Measurements from ENCODE around the gene SPSB3. TPM values are rescaled to one million over a fixed set of nuclear protein-coding genes. Genes with fewer than 3 reads are reported as not detected.
"Not testable (repeated sequence)": the region's sequence is repeated elsewhere in the genome, so short reads cannot be mapped to it uniquely, and the experiment has no call there.

The SPSB3 gene
- total RNA-seq, 1 experiment from 2014 or later: 12.4 TPM

DNA sequence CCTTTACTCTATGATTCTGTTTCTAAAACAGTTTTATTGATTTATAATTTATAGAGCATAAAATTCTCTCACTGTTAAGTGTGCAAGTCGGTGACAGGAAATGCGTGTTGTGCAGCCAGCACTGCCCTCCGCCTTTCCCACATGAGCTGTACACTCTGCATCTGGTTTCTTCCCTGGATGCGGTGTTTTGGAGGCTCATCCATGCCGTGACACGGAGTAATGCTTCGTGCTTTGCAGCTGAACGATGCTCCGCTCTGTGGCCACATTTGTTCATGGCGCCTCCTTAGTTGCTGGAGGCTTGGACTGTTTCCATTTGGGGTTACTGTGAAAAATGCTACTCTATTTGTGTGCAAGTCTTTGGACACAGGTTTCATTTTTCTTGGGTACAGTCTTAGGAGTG lies 18.3 kb upstream of the SPSB3 start:
- Histone ChIP-seq H3K9me3 (replicated peaks) (peaks cover 4% of the 10 kb centered on the region; the same call in 1 of the 2 replicates), H3K4me3 (no peak overlapping the region), H3K27me3 (no peaks in the 10 kb centered on the region), H3K36me3 (no peaks in the 10 kb centered on the region), H3K27ac (no peak overlapping the region), H3K4me1 (no peaks in the 10 kb centered on the region)
- no peak for DNase-seq

GRCh38 chr16:1799263-1799662 lies 16.9 kb upstream of the SPSB3 start:
- H3K27ac ChIP-seq; H3K4me1 ChIP-seq; H3K27me3 ChIP-seq; DNase-seq; H3K36me3 ChIP-seq; H3K4me3 ChIP-seq; H3K9me3 ChIP-seq (replicated peaks): not testable (repeated sequence)

- no peak overlapping the region for H3K27ac ChIP-seq
- no peak overlapping the region for H3K4me3 ChIP-seq
- H3K9me3 ChIP-seq (replicated peaks): peaks cover 4% of the 10 kb centered on the region; the same call in 1 of the 2 replicates
- H3K36me3 ChIP-seq: no peaks in the 10 kb centered on the region
- DNase-seq: peak in 1 of 2 experiments; percentile 18
- H3K27me3 ChIP-seq: no peaks in the 10 kb centered on the region
- peaks cover 9% of the 10 kb centered on the region; the same call in 1 of the 2 replicates for H3K4me1 ChIP-seq
These were observed 12.7 kb upstream of the SPSB3 start for GRCh38 chr16:1794908-1795666.

DNA sequence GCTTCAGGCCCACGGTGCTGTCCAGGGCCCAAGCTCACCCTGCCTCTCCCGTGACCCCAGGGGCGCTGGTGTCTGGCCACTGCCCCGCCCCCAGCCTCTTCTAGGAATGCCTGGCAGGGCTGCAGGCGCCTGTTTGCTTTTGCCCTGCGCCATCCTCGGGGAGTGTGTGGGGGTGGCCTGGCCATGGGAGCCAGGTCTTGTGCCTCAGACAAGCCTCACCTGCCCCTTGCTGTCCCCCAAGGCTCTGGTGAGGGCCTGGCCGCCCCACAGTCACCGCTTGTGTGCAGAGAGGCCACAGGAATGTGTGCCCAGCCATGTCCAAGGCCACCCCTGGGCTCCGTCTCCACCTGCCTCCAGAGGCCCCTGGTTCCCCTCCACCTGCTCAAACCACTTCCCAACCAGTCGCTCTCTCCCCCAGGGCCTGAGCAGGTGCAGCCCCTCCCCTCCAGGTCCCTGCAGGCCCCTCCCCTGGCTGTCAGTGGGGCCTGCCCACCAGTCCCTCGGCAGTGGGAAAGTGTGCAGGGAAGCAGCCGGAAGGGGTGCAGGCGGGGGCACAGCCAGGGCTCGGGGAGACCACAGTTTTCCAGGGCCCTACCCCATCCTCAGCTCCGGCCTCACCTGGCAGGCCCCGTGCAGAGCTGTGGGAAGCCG lies 12.0 kb upstream of the SPSB3 start:
- H3K4me1 ChIP-seq: peaks cover 9% of the 10 kb centered on the region; the same call in 1 of the 2 replicates
- H3K9me3 ChIP-seq (replicated peaks): peaks cover 4% of the 10 kb centered on the region; the same call in 1 of the 2 replicates
- peak in 1 of 2 experiments; percentile 20 for DNase-seq
- H3K36me3 ChIP-seq: peaks cover under 1% of the 10 kb centered on the region; the same call in 1 of the 2 replicates
- H3K4me3 ChIP-seq: no peak overlapping the region
- H3K27me3 ChIP-seq: no peaks in the 10 kb centered on the region
- no peak overlapping the region for H3K27ac ChIP-seq

GRCh38 chr16:1793578-1794220 lies 11.3 kb upstream of the SPSB3 start, which contains the start of gene IGFALS:
Gene IGFALS (minus strand): TSS chr16:1793705. CDS start chr16:1793652, 53 bp downstream.
- H3K4me3 ChIP-seq: no peak within 1 kb of the TSS
- H3K9me3 ChIP-seq (replicated peaks): peaks cover 4% of the 10 kb centered on the region; the same call in 1 of the 2 replicates
- H3K27me3 ChIP-seq: no peaks in the 10 kb centered on the region
- peaks cover 9% of the 10 kb centered on the region; the same call in 1 of the 2 replicates for H3K4me1 ChIP-seq
- peaks cover 3% of the 10 kb centered on the region; the same call in 1 of the 2 replicates for H3K36me3 ChIP-seq
- H3K27ac ChIP-seq: no peak within 1 kb of the TSS
- no peak for DNase-seq

GRCh38 chr16:1792836-1793577 lies 10.6 kb upstream of the SPSB3 start:
- Histone ChIP-seq H3K4me3 (no peak overlapping the region), H3K27me3 (no peaks in the 10 kb centered on the region), H3K4me1 (peaks cover 9% of the 10 kb centered on the region; the same call in 1 of the 2 replicates), H3K9me3 (replicated peaks) (peaks cover 3% of the 10 kb centered on the region; the same call in 1 of the 2 replicates), H3K27ac (no peak overlapping the region), H3K36me3 (peaks cover 3% of the 10 kb centered on the region; the same call in 1 of the 2 replicates)
- DNase-seq: no peak

GRCh38 chr16:1791943-1792812 lies 9.8 kb upstream of the SPSB3 start:
- no peak for DNase-seq

DNA sequence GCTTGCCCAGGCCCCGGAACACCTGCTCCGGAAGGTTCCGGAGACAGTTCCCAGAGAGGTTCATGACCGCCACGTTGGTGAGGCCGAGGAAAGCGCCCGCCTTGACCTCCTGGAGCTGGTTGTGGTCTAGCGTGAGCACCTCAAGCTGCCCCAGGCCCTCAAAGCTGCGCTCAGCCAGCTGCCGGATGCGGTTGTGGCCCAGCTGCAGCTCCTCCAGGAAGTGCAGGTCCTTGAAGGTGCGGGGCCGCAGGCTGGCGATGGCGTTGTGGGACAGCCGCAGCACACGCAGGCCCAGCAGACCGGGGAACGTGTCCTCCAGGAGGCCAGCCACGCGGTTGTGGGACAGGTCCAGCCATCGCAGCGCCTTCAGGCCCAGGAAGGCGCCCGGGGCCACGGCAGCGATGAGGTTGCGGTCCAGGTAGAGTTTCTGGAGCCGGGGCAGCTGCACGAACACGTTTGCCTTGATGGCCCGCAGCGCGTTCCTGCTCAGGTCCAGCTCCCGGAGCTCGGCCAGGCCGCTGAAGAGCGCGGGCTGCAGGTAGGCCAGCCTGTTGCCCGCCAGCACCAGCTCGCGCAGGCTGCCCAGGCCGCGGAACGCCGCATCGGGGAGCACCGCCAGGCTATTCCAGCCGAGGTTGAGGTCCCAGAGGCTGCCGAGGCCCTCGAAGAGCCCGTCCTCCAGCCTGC lies 9.0 kb upstream of the SPSB3 start:
- Histone ChIP-seq H3K36me3 (peaks cover 3% of the 10 kb centered on the region), H3K4me3 (no peak overlapping the region), H3K4me1 (peaks cover 9% of the 10 kb centered on the region; the same call in 1 of the 2 replicates), H3K27ac (no peak overlapping the region), H3K27me3 (no peaks in the 10 kb centered on the region), H3K9me3 (replicated peaks) (no peaks in the 10 kb centered on the region)
- no peak for DNase-seq

More at GRCh38 chr16:1791943-1792812, 9.8 kb upstream of the SPSB3 start:
- H3K4me1 ChIP-seq: peaks cover 9% of the 10 kb centered on the region; the same call in 1 of the 2 replicates
- H3K9me3 ChIP-seq (replicated peaks): no peaks in the 10 kb centered on the region
- no peaks in the 10 kb centered on the region for H3K27me3 ChIP-seq
- H3K4me3 ChIP-seq: no peak overlapping the region
- H3K36me3 ChIP-seq: peaks cover 3% of the 10 kb centered on the region; the same call in 1 of the 2 replicates
- H3K27ac ChIP-seq: no peak overlapping the region

DNA sequence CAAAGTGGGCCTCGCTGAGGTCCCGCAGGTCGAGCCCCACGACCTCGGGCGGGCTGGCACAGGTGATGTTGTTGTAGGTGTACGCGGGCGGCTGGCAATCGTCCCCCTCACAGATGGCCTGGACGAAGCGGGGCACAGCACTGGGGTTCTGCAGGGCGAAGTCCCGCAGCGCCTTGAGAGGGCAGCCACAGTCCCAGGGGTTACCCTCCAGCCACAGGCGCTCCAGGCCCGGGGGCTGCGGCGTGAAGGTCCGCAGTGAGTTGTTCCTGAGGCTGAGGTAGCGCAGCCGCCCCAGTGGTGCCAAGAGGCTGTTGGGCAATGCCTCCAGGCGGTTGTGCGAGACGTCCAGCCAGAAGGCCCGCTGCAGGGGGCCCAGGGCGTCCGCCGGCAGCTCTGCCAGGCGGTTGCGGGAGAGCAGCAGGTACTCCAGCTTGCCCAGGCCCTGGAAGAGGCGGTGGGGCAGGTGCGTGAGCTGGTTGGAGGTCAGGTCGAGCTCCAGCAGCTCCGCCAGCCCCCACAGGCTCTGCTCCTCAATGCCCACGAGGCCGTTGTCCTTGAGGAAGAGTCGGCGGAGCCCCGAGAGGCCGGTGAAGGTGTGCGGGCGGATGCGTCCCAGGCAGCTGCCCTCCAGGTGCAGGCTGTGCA lies 8.4 kb upstream of the SPSB3 start:
- peaks cover 9% of the 10 kb centered on the region; the same call in 1 of the 2 replicates for H3K4me1 ChIP-seq
- H3K27ac ChIP-seq: no peak overlapping the region
- no peak for DNase-seq
- no peaks in the 10 kb centered on the region for H3K9me3 ChIP-seq (replicated peaks)
- no peak overlapping the region for H3K4me3 ChIP-seq
- H3K36me3 ChIP-seq: peaks cover 3% of the 10 kb centered on the region
- H3K27me3 ChIP-seq: no peaks in the 10 kb centered on the region

- Histone ChIP-seq H3K27me3 (no peaks in the 10 kb centered on the region), H3K4me1 (peaks cover 9% of the 10 kb centered on the region; the same call in 1 of the 2 replicates), H3K9me3 (replicated peaks) (no peaks in the 10 kb centered on the region), H3K36me3 (peaks cover 3% of the 10 kb centered on the region), H3K27ac (no peak overlapping the region), H3K4me3 (no peak overlapping the region)
- no peak for DNase-seq
These were observed 7.9 kb upstream of the SPSB3 start for GRCh38 chr16:1790261-1790610.

GRCh38 chr16:1789643-1790045 lies 7.3 kb upstream of the SPSB3 start:
- no peaks in the 10 kb centered on the region for H3K27me3 ChIP-seq
- no peaks in the 10 kb centered on the region for H3K9me3 ChIP-seq (replicated peaks)
- H3K4me3 ChIP-seq: no peak overlapping the region
- no peak for DNase-seq
- H3K4me1 ChIP-seq: peaks cover 5% of the 10 kb centered on the region; the same call in 1 of the 2 replicates
- no peak overlapping the region for H3K27ac ChIP-seq
- peaks cover 3% of the 10 kb centered on the region for H3K36me3 ChIP-seq

- DNase-seq: peak in 1 of 2 experiments; percentile 1
- Histone ChIP-seq H3K27me3 (no peaks in the 10 kb centered on the region), H3K4me1 (no peaks in the 10 kb centered on the region), H3K4me3 (no peak overlapping the region), H3K27ac (no peak overlapping the region), H3K36me3 (peaks cover 3% of the 10 kb centered on the region), H3K9me3 (replicated peaks) (no peaks in the 10 kb centered on the region)
These were observed 6.3 kb upstream of the SPSB3 start for GRCh38 chr16:1788708-1789100.
